IMR-90 (cell line): ENCODE data around the gene TSNAXIP1. TPM values are rescaled to one million over a fixed set of nuclear protein-coding genes. Genes with fewer than 3 reads are reported as not detected.

Experiments
- ATAC-seq: fragments of 200-7000 bp; cut with Tn5 transposase; 2 replicates; pipeline ENCODE4 v1.9.1; 2020; ENCODE audit warnings: low read depth, mild to moderate bottlenecking, moderate library complexity
- BruUV-seq: library from RNA; stranded (reverse); fragments of 400-500 nt; replicated peaks from 2 replicates; lab custom pipeline; 2021; lab: Mats Ljungman, UMichigan
- CTCF ChIA-PET: fragments of 300-600 bp; formaldehyde crosslinking; extraction: SDS; loops from one replicate; lab custom pipeline; 2021; ENCODE audit warnings: antibody characterized with exemption; lab: Yijun Ruan, JAX
- POLR2A ChIA-PET: fragments of 300-600 bp; sonication (Branson Sonifier 250); formaldehyde crosslinking; loops from one replicate; lab custom pipeline; 2022; ENCODE audit warnings: antibody characterized with exemption; ENCODE audit not compliant: unreplicated experiment; lab: Charles Lee
- DNase-seq: peaks from one replicate; pipeline ENCODE4 v3.0.0; 2013
- H2AFZ ChIP-seq: replicated peaks from 2 replicates; pipeline ENCODE3; 2013; ENCODE audit warnings: low read length, mild to moderate bottlenecking; ENCODE audit not compliant: poor library complexity
- H2AK5ac ChIP-seq: 2 replicates; pipeline ENCODE4 v1.6.1; 2013; ENCODE audit warnings: low read depth, low read length, inconsistent platforms
- H2AK9ac ChIP-seq: replicated peaks from 2 replicates; pipeline ENCODE3; 2013; ENCODE audit warnings: mild to moderate bottlenecking, low read depth, low read length, moderate library complexity; ENCODE audit not compliant: poor library complexity
- H2BK120ac ChIP-seq: 2 replicates; pipeline ENCODE4 v1.6.1; 2013; ENCODE audit warnings: low read depth, low read length, inconsistent platforms
- H2BK15ac ChIP-seq: 3 replicates; pipeline ENCODE4 v1.6.1; 2013; ENCODE audit warnings: low read depth, low read length, inconsistent platforms
- H2BK20ac ChIP-seq: 2 replicates; pipeline ENCODE4 v1.6.1; 2013; ENCODE audit warnings: low read depth, mild to moderate bottlenecking, inconsistent platforms, low read length, moderate library complexity
- H2BK5ac ChIP-seq: 2 replicates; pipeline ENCODE4 v1.6.1; 2013; ENCODE audit warnings: mild to moderate bottlenecking, low read depth, low read length, inconsistent platforms; ENCODE audit not compliant: poor library complexity, severe bottlenecking
- H3K14ac ChIP-seq: replicated peaks from 2 replicates; pipeline ENCODE4 v1.6.1; 2013; ENCODE audit warnings: low read depth, low read length, inconsistent platforms
- H3K18ac ChIP-seq: 2 replicates; pipeline ENCODE4 v1.6.1; 2013; ENCODE audit warnings: low read depth, low read length, control low read depth
- H3K23ac ChIP-seq: 2 replicates; pipeline ENCODE4 v1.6.1; 2013; ENCODE audit warnings: low read depth, low read length, inconsistent platforms
- H3K27ac ChIP-seq: 2 replicates; pipeline ENCODE4 v1.5.1; 2013; ENCODE audit warnings: mild to moderate bottlenecking, control low read depth, low read length; ENCODE audit not compliant: insufficient read depth
- H3K27me3 ChIP-seq: 2 replicates; pipeline ENCODE4 v1.6.1; 2013; ENCODE audit warnings: low read length; ENCODE audit not compliant: control insufficient read depth, insufficient read depth
- H3K36me3 ChIP-seq: 2 replicates; pipeline ENCODE4 v1.6.1; 2013; ENCODE audit warnings: low read length, mixed read lengths; ENCODE audit not compliant: control insufficient read depth, insufficient read depth
- H3K4ac ChIP-seq: 2 replicates; pipeline ENCODE4 v1.6.1; 2013; ENCODE audit warnings: low read depth, low read length, inconsistent platforms
- H3K4me1 ChIP-seq: 2 replicates; pipeline ENCODE4 v1.6.1; 2013; ENCODE audit warnings: low read length, mixed read lengths; ENCODE audit not compliant: control insufficient read depth, insufficient read depth
- H3K4me2 ChIP-seq: 2 replicates; pipeline ENCODE4 v1.6.1; 2013; ENCODE audit warnings: low read depth, mild to moderate bottlenecking, control low read depth, low read length, moderate library complexity
- H3K4me3 ChIP-seq: 2 replicates; pipeline ENCODE4 v1.5.1; 2013; ENCODE audit warnings: low read depth, mild to moderate bottlenecking, control low read depth, low read length, moderate library complexity; ENCODE audit not compliant: insufficient read depth
- H3K56ac ChIP-seq: 2 replicates; pipeline ENCODE4 v1.6.1; 2013; ENCODE audit warnings: low read length, inconsistent platforms; ENCODE audit not compliant: insufficient read depth; ENCODE audit errors: extremely low read depth
- H3K79me1 ChIP-seq, 2 experiments: 2 replicates each; pipeline ENCODE4 v1.6.1; 2013; ENCODE audit warnings: low read length in 2 of 2, inconsistent platforms in 1 of 2, low read depth in 1 of 2
- H3K9ac ChIP-seq: 2 replicates; pipeline ENCODE4 v1.6.1; 2013; ENCODE audit warnings: low read depth, low read length, control low read depth
- H3K9me1 ChIP-seq: 2 replicates; pipeline ENCODE4 v1.6.1; 2013; ENCODE audit warnings: low read length, inconsistent platforms; ENCODE audit not compliant: insufficient read depth
- H3K9me3 ChIP-seq: 2 replicates; pipeline ENCODE4 v1.6.1; 2013; ENCODE audit warnings: low read length; ENCODE audit not compliant: control insufficient read depth, insufficient read depth
- H4K20me1 ChIP-seq: 2 replicates; pipeline ENCODE4 v1.6.1; 2013; ENCODE audit warnings: low read length, inconsistent platforms; ENCODE audit not compliant: insufficient read depth
- H4K5ac ChIP-seq: 2 replicates; pipeline ENCODE4 v1.6.1; 2013; ENCODE audit warnings: mild to moderate bottlenecking, low read depth, low read length, control low read depth
- H4K8ac ChIP-seq, 2 experiments: 2 replicates each; pipeline ENCODE4 v1.6.1; 2013; ENCODE audit warnings: low read depth in 2 of 2, low read length in 2 of 2, control low read depth in 1 of 2, inconsistent platforms in 1 of 2
- H4K91ac ChIP-seq: 2 replicates; pipeline ENCODE4 v1.6.1; 2013; ENCODE audit warnings: low read depth, low read length, inconsistent platforms; ENCODE audit not compliant: insufficient read depth
- CEBPB ChIP-seq: IDR thresholded peaks from 2 replicates; pipeline ENCODE4 v1.6.1; 2012; ENCODE audit warnings: low read depth, low read length, improper control_type of control experiment
- CHD1 ChIP-seq: IDR thresholded peaks from 2 replicates; pipeline ENCODE4 v1.6.1; 2012; ENCODE audit warnings: low read depth, low read length, improper control_type of control experiment
- WGBS, 2 experiments: methylation state at CpG; one replicate each; pipeline versions ENCODE4 v1.1.5 to v1.1.7; 2013; ENCODE audit warnings: missing lambda C conversion rate in 2 of 2; ENCODE audit not compliant: insufficient read length in 1 of 2; ENCODE audit errors: extremely low coverage in 2 of 2; 5-methylcytosine and 5-hydroxymethylcytosine counted together
- dilution Hi-C: fragments of 300-500 bp; cut with HindIII; formaldehyde crosslinking; loops from one replicate; pipeline ENCODE4 v1.14.3; 2018; ENCODE audit warnings: low sequenced_read_pairs; ENCODE audit not compliant: unreplicated experiment
- in situ Hi-C: fragments of 300-500 bp; cut with MboI; formaldehyde crosslinking; loops from 3 replicates; pipeline ENCODE4 v1.14.3; 2019; ENCODE audit warnings: low sequenced_read_pairs, inconsistent platforms, mixed read lengths
- intact Hi-C: fragments of 100-400 bp; cut with micrococcal nuclease; formaldehyde crosslinking; loops from 2 replicates; pipeline ENCODE4 v1.10.0; 2022
- polyA plus RNA-seq, 3 experiments: library from polyadenylated mRNA; depleted of rRNA; stranded (reverse); fragments of >200 nt; gene quantifications; 2 replicates each; pipeline ENCODE4 v1.2.3, GENCODE V29; 2012; ENCODE audit warnings: low replicate concordance in 1 of 3
- total RNA-seq: library from RNA; depleted of rRNA; stranded (reverse); fragments of >200 nt; gene quantifications from 2 replicates; pipeline ENCODE4 v1.2.3, GENCODE V29; 2012

Gene TSNAXIP1
- total and polyA plus RNA-seq, 2 of the 4 experiments (the other 2 are of a cell fraction): 0.72 to 1.4 TPM

- H3K56ac ChIP-seq: no peak overlapping the region
- dilution Hi-C loops (no loop called here), intact Hi-C loops (no loop called here), in situ Hi-C loops (no loop called here)
- WGBS, 2 experiments: 86% methylated on average over 1 of the region's 2 CpGs; no CpG with 5 or more reads in 1 of the 2 experiments
- POLR2A ChIA-PET: no interaction called here
- no peak overlapping the region for H4K8ac ChIP-seq
- no peak overlapping the region for H3K23ac ChIP-seq
- H2BK20ac ChIP-seq: no peak overlapping the region
- no peak overlapping the region for H3K18ac ChIP-seq
- no peak overlapping the region for H3K4me2 ChIP-seq
- H3K4me1 ChIP-seq: no peaks in the 10 kb centered on the region
- H4K5ac ChIP-seq: no peak overlapping the region
- peaks cover 16% of the 10 kb centered on the region for H3K36me3 ChIP-seq
- peak; percentile 60 for DNase-seq
- no peaks in the 10 kb centered on the region for H3K27me3 ChIP-seq
- no peak overlapping the region for H3K9ac ChIP-seq
- H3K9me3 ChIP-seq: no peaks in the 10 kb centered on the region
- H3K9me1 ChIP-seq: no peaks in the 10 kb centered on the region; the same call in 1 of the 2 replicates
- no peak overlapping the region for H4K91ac ChIP-seq
- no peaks in the 10 kb centered on the region for H4K20me1 ChIP-seq
- TF ChIP-seq CEBPB: 0 out of 2 replicates have a peak, but pooled peaks have one; percentile 12
- TF ChIP-seq CHD1: no peak
- no TSS peak for BruUV-seq
- no peak overlapping the region for H3K4ac ChIP-seq
- no peak overlapping the region for H3K27ac ChIP-seq
- CTCF ChIA-PET: no interaction called here
- H3K14ac ChIP-seq: no peak overlapping the region
- H2AFZ ChIP-seq: no peak overlapping the region
- H2AK5ac ChIP-seq: no peak overlapping the region
- H3K4me3 ChIP-seq: no peak overlapping the region
- no peak overlapping the region for H2BK15ac ChIP-seq
- H3K79me1 ChIP-seq: no peaks in the 10 kb centered on the region
- no peak overlapping the region for H2AK9ac ChIP-seq
- no peak overlapping the region for H2BK5ac ChIP-seq
- peak; percentile 86 for ATAC-seq
- H2BK120ac ChIP-seq: no peak overlapping the region
Measured at GRCh38 chr16:67822511-67822910, 15.8 kb downstream of the TSNAXIP1 start.
